ENCODE measurements around the gene DAAM2.

DNA sequence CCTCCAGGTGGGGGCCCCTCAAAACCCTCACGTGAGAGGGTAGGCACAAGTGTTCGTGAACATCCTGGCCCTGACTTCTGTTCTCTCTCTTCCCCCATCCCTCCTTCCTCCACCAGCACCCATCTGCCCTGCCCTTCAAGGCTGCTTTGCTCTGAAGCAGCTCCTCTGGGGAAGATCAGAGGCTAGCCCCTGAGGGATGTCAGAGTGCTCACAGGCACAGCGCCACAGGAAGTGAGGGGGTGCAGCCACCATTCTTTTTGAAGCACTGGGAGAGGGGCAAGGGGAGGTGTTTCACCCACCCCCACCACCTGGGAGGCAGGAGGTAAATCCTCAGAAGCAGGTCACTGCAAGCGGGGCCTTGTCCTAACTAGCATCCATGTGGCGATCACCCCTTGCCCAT lies 130.6 kb downstream of the DAAM2 start:
- TF ChIP-seq, protein P1, sequence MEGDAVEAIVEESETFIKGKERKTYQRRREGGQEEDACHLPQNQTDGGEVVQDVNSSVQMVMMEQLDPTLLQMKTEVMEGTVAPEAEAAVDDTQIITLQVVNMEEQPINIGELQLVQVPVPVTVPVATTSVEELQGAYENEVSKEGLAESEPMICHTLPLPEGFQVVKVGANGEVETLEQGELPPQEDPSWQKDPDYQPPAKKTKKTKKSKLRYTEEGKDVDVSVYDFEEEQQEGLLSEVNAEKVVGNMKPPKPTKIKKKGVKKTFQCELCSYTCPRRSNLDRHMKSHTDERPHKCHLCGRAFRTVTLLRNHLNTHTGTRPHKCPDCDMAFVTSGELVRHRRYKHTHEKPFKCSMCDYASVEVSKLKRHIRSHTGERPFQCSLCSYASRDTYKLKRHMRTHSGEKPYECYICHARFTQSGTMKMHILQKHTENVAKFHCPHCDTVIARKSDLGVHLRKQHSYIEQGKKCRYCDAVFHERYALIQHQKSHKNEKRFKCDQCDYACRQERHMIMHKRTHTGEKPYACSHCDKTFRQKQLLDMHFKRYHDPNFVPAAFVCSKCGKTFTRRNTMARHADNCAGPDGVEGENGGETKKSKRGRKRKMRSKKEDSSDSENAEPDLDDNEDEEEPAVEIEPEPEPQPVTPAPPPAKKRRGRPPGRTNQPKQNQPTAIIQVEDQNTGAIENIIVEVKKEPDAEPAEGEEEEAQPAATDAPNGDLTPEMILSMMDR (conservative IDR thresholded peaks at IDR 0.05), result no peak
- no peak for TF ChIP-seq ZFX (IDR thresholded peaks at IDR 0.05)

All from C4-2B (cell line).